ENCODE results near the gene RGS14.
"Not testable (repeated sequence)": the region's sequence is repeated elsewhere in the genome, so short reads cannot be mapped to it uniquely, and the experiment has no call there.

Gene RGS14

DNA sequence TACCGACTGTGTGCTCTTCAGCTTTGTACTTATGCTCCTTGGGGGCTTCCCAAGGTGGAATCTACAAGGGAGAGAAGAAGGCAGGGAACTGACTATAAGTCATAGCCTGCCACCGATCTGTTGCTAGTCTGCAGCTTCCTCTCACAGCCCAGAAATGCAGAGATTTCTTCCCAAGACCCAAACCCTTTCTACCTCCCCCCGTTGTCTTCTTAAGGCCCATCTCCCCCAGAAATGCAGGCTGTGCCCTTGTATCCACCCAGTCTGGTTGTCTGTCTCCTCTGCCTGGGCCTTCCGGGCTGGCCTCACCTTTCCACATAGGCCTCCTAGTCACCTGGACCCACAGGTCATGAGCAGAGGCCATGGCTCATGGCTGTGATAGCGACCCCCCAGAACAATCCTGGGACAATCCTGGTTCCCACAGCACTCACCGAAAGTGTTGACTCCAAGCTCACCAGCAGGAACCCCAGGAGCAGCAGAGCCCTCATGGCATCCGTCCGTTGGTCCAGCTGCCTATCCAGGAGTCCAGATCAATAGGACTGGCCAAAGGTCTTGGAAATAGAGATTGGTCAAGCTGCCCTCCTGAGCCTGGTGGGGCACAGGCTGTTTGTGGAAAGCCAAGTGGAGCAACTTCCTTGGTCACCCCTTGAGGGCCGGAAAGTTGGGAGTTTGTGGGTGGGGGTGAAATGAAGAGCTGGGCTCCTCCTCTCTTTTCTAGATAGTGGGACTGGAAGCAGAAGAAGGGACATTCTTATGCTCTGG, 51.5 kb downstream of the RGS14 start, which contains the start of gene F12:
Gene F12, minus strand, starts transcription at position 522 of the 759 bp plus-strand sequence. Its CDS starts 37 bp downstream, at position 485.
- no peak within 1 kb of the TSS for H3K4me3 ChIP-seq (IDR thresholded peaks at IDR 0.05; ENCODE audit: insufficient read depth, low read depth, low read length)
- H3K4me1 ChIP-seq (ENCODE audit: low read depth, poor library complexity, severe bottlenecking) = peaks cover 40% of the 10 kb centered on the region
- no peaks in the 10 kb centered on the region for H3K79me2 ChIP-seq (ENCODE audit: insufficient read depth, low read depth)
- H2AFZ ChIP-seq (ENCODE audit: low read depth) = no peak within 1 kb of the TSS
- H3K4me2 ChIP-seq = no peak within 1 kb of the TSS
- TF ChIP-seq CTCF (conservative IDR thresholded peaks at IDR 0.05; ENCODE audit: low read depth, low read length) = no peak
- no peaks in the 10 kb centered on the region for H4K20me1 ChIP-seq (ENCODE audit: insufficient read depth)
- H3K27me3 ChIP-seq (ENCODE audit: insufficient read depth, low read depth) = no peaks in the 10 kb centered on the region
- H3K9ac ChIP-seq = no peak within 1 kb of the TSS
- no peak within 1 kb of the TSS for H3K27ac ChIP-seq
- no peaks in the 10 kb centered on the region for H3K36me3 ChIP-seq (ENCODE audit: insufficient read depth)

DNA sequence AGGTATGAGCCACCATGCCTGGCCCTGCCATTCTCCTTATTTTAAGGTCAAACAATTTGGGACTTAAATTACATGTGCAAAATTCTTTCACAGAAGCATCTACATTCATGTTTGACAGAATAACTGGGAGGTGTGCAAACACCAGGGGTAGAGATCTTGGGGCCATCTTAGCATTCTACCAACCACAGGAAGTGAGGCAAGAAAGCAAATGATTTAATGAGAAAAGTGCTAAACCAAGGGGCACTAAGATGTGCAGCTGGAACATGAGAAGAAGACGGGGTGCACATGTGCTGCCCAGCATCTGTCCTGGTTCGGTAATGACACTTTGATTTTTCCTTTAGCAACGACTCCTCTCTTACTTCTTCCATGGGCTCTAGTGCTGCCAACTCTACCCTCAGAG, 52.9 kb downstream of the RGS14 start:
- H3K27ac ChIP-seq = no peak overlapping the region
- H3K4me3 ChIP-seq (IDR thresholded peaks at IDR 0.05; ENCODE audit: insufficient read depth, low read depth, low read length) = no peak overlapping the region
- no peak overlapping the region for H3K4me2 ChIP-seq
- no peak overlapping the region for H2AFZ ChIP-seq (ENCODE audit: low read depth)
- H3K9ac ChIP-seq = no peak overlapping the region
- no peaks in the 10 kb centered on the region for H3K36me3 ChIP-seq (ENCODE audit: insufficient read depth)
- H3K79me2 ChIP-seq (ENCODE audit: insufficient read depth, low read depth) = no peaks in the 10 kb centered on the region
- TF ChIP-seq CTCF (conservative IDR thresholded peaks at IDR 0.05; ENCODE audit: low read depth, low read length) = no peak
- no peaks in the 10 kb centered on the region for H3K27me3 ChIP-seq (ENCODE audit: insufficient read depth, low read depth)
- H4K20me1 ChIP-seq (ENCODE audit: insufficient read depth) = no peaks in the 10 kb centered on the region
- peaks cover 36% of the 10 kb centered on the region for H3K4me1 ChIP-seq (ENCODE audit: low read depth, poor library complexity, severe bottlenecking)

- H3K9ac ChIP-seq = peak overlapping the region; percentile 67
- no peaks in the 10 kb centered on the region for H3K79me2 ChIP-seq (ENCODE audit: insufficient read depth, low read depth)
- no peaks in the 10 kb centered on the region for H4K20me1 ChIP-seq (ENCODE audit: insufficient read depth)
- no peak overlapping the region for H3K4me3 ChIP-seq (IDR thresholded peaks at IDR 0.05; ENCODE audit: insufficient read depth, low read depth, low read length)
- no peak for TF ChIP-seq CTCF (conservative IDR thresholded peaks at IDR 0.05; ENCODE audit: low read depth, low read length)
- no peaks in the 10 kb centered on the region for H3K27me3 ChIP-seq (ENCODE audit: insufficient read depth, low read depth)
- no peaks in the 10 kb centered on the region for H3K36me3 ChIP-seq (ENCODE audit: insufficient read depth)
- H3K27ac ChIP-seq = peak overlapping the region; percentile 95
- peaks cover 36% of the 10 kb centered on the region for H3K4me1 ChIP-seq (ENCODE audit: low read depth, poor library complexity, severe bottlenecking)
- H2AFZ ChIP-seq (ENCODE audit: low read depth) = peak overlapping the region; percentile 25; the same call in 1 of the 2 replicates
- H3K4me2 ChIP-seq = peak overlapping the region; percentile 86
Observed at GRCh38 chr5:177412603-177413233, 55.0 kb downstream of the RGS14 start.

DNA sequence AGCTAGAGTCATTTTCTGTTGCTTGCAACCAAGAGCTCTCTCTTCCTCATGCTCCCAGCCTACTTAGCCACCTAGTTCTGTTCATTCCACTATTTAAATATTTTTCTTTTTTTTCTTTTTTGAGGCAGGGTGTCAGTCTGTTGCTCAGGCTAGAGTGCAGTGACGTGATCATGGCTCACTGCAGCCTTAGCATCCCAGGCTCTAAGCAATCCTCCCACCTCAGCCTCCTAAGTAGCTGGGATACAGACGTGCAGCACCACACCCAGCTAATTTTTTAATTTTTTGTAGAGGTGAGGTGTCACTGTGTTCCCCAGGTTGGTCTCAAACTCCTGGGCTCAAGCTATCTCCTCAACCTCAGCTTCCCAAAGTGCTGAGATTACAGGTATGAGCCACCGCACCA, 56.8 kb downstream of the RGS14 start:
- Histone ChIP-seq H3K4me1 (ENCODE audit: low read depth, poor library complexity, severe bottlenecking) (peaks cover 36% of the 10 kb centered on the region), H4K20me1 (ENCODE audit: insufficient read depth) (no peaks in the 10 kb centered on the region), H3K27ac (no peak overlapping the region), H3K36me3 (ENCODE audit: insufficient read depth) (no peaks in the 10 kb centered on the region), H2AFZ (ENCODE audit: low read depth) (no peak overlapping the region), H3K9ac (no peak overlapping the region), H3K4me3 (IDR thresholded peaks at IDR 0.05; ENCODE audit: insufficient read depth, low read depth, low read length) (no peak overlapping the region), H3K27me3 (ENCODE audit: insufficient read depth, low read depth) (no peaks in the 10 kb centered on the region), H3K79me2 (ENCODE audit: insufficient read depth, low read depth) (no peaks in the 10 kb centered on the region), H3K4me2 (no peak overlapping the region; the same call in 1 of the 2 replicates)
- no peak for TF ChIP-seq CTCF (conservative IDR thresholded peaks at IDR 0.05; ENCODE audit: low read depth, low read length)

DNA sequence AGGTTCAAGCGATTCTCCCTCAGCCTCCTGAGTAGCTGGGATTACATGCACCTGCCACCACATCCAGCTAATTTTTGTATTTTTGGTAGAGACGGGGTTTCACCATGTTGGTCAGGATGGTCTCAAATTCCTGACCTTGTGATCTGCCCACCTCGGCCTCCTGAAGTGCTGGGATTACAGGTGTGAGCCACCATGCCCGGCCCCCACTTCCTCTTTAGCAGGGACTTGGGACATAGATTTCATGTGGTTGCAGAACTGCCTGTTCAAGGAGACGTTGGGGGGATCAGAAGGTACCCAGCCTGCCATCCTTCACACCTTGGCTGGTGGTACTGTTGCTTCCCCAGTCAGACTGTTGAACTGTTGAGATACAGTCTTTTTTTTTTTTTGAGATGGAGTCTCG, 59.4 kb downstream of the RGS14 start:
- H3K27me3 ChIP-seq (ENCODE audit: insufficient read depth, low read depth); H2AFZ ChIP-seq (ENCODE audit: low read depth); H3K9ac ChIP-seq; H3K79me2 ChIP-seq (ENCODE audit: insufficient read depth, low read depth); H3K4me2 ChIP-seq; H3K4me3 ChIP-seq (IDR thresholded peaks at IDR 0.05; ENCODE audit: insufficient read depth, low read depth, low read length); H3K27ac ChIP-seq; H3K36me3 ChIP-seq (ENCODE audit: insufficient read depth); H4K20me1 ChIP-seq (ENCODE audit: insufficient read depth): not testable (repeated sequence)
- H3K4me1 ChIP-seq (ENCODE audit: low read depth, poor library complexity, severe bottlenecking) = peaks cover 19% of the 10 kb centered on the region

All from KMS-11 (cell line).